ENCODE data around the gene ASPN. TPM values are rescaled to one million over a fixed set of nuclear protein-coding genes. Genes with fewer than 3 reads are reported as not detected.

The ASPN gene
- total RNA-seq, 4 donors from 2014 or later: 1.4 to 4.2 (median 3.1) TPM

GRCh38 chr9:92522983-92523970 lies 41.0 kb upstream of the ASPN start:
- H3K27ac ChIP-seq: no peak overlapping the region
- TF ChIP-seq CTCF (IDR thresholded peaks at IDR 0.05 in 4 of 5, conservative IDR thresholded peaks at IDR 0.05 in 1 of 5) (no peak), POLR2A (IDR thresholded peaks at IDR 0.05) (no peak)
- in situ Hi-C loops (cut with MboI; ENCODE audit: low sequenced_read_pairs in 4 of 4): loop anchor here in 1 of 4 donors (25.0 kb wide), 1 partner anchor 89 kb away; no protein-coding TSS in a partner anchor
- intact Hi-C loops (cut with DNase I; ENCODE audit: low total_unique reads): no loop called here
- H3K27me3 ChIP-seq: no peaks in the 10 kb centered on the region
- no peak overlapping the region for H3K4me3 ChIP-seq
- ATAC-seq (no peak), DNase-seq (no peak)
- H3K36me3 ChIP-seq: no peaks in the 10 kb centered on the region
- H3K4me1 ChIP-seq: no peaks in the 10 kb centered on the region
- H3K9me3 ChIP-seq: no peaks in the 10 kb centered on the region

GRCh38 chr9:92520837-92521236 lies 38.5 kb upstream of the ASPN start:
- Histone ChIP-seq H3K9me3 (no peaks in the 10 kb centered on the region), H3K4me3 (no peak overlapping the region), H3K27ac (no peak overlapping the region), H3K4me1 (no peaks in the 10 kb centered on the region), H3K27me3 (no peaks in the 10 kb centered on the region), H3K36me3 (no peaks in the 10 kb centered on the region)
- DNase-seq (no peak), ATAC-seq (no peak)
- intact Hi-C loops (cut with DNase I; ENCODE audit: low total_unique reads): no loop called here
- in situ Hi-C loops (cut with MboI; ENCODE audit: low sequenced_read_pairs in 4 of 4): loop anchor here in 1 of 4 donors (25.0 kb wide), 1 partner anchor 91 kb away; no protein-coding TSS in a partner anchor
- TF ChIP-seq POLR2A (IDR thresholded peaks at IDR 0.05): no peak
- no peak for TF ChIP-seq CTCF (IDR thresholded peaks at IDR 0.05 in 4 of 5, conservative IDR thresholded peaks at IDR 0.05 in 1 of 5)

GRCh38 chr9:92518199-92518598 lies 35.9 kb upstream of the ASPN start:
- Histone ChIP-seq H3K4me1 (no peaks in the 10 kb centered on the region), H3K27me3 (no peaks in the 10 kb centered on the region), H3K4me3 (no peak overlapping the region), H3K36me3 (no peaks in the 10 kb centered on the region), H3K27ac (no peak overlapping the region), H3K9me3 (no peaks in the 10 kb centered on the region)
- ATAC-seq: no peak
- in situ Hi-C loops (cut with MboI; ENCODE audit: low sequenced_read_pairs in 4 of 4): loop anchor here in 1 of 4 donors (25.0 kb wide), 1 partner anchor 94 kb away; no protein-coding TSS in a partner anchor
- TF ChIP-seq POLR2A (IDR thresholded peaks at IDR 0.05) (no peak), CTCF (IDR thresholded peaks at IDR 0.05 in 4 of 5, conservative IDR thresholded peaks at IDR 0.05 in 1 of 5) (no peak)
- intact Hi-C loops (cut with DNase I; ENCODE audit: low total_unique reads): no loop called here
- DNase-seq: no peak

GRCh38 chr9:92517046-92517445 lies 34.7 kb upstream of the ASPN start:
- H3K27me3 ChIP-seq: no peaks in the 10 kb centered on the region
- in situ Hi-C loops (cut with MboI; ENCODE audit: low sequenced_read_pairs in 4 of 4) (loop anchor here in 1 of 4 donors (25.0 kb wide), 1 partner anchor 95 kb away; no protein-coding TSS in a partner anchor), intact Hi-C loops (cut with DNase I; ENCODE audit: low total_unique reads) (no loop called here)
- no peak overlapping the region for H3K27ac ChIP-seq
- ATAC-seq (no peak), DNase-seq (no peak)
- no peaks in the 10 kb centered on the region for H3K4me1 ChIP-seq
- H3K4me3 ChIP-seq: no peak overlapping the region
- H3K9me3 ChIP-seq: no peaks in the 10 kb centered on the region
- TF ChIP-seq CTCF (IDR thresholded peaks at IDR 0.05 in 4 of 5, conservative IDR thresholded peaks at IDR 0.05 in 1 of 5): no peak
- no peak for TF ChIP-seq POLR2A (IDR thresholded peaks at IDR 0.05)
- H3K36me3 ChIP-seq: no peaks in the 10 kb centered on the region
